Ovary (tissue), 3 donors: ENCODE results near the gene PAX8.

Source experiments
- CTCF ChIP-seq, 3 donors: fragments of 450-650 bp in 2 of 3; fragments of 200-600 bp in 1 of 3; IDR thresholded peaks; one replicate each; pipeline versions ENCODE4 v1.5.1 to v1.8.0; 2016 to 2022; ENCODE audit warnings: antibody characterized with exemption in 3 of 3, mild to moderate bottlenecking in 1 of 3
- EP300 ChIP-seq: sonication (generic); formaldehyde crosslinking; IDR thresholded peaks from one replicate; pipeline ENCODE4 v1.6.1; 2017; ENCODE audit warnings: antibody characterized with exemption
- POLR2A ChIP-seq: fragments of 450-650 bp; IDR thresholded peaks from one replicate; pipeline ENCODE4 v1.6.1; 2017; ENCODE audit warnings: antibody characterized with exemption, mild to moderate bottlenecking, moderate library complexity
- donor health status: DM: no; HTN: no; CAD: no.

GRCh38 chr2:113268621-113269360, 9.9 kb downstream of the PAX8 start:
- TF ChIP-seq EP300 (no peak), POLR2A (no peak), CTCF (IDR thresholded peaks at IDR 0.05) (no peak)
